D341Med (cell line): Measurements from ENCODE around the gene CDPF1.

Source experiments
- DNase-seq: peaks from one replicate; pipeline ENCODE4 v3.0.0; 2012; ENCODE audit warnings: low spot score

CDPF1 gene

DNA sequence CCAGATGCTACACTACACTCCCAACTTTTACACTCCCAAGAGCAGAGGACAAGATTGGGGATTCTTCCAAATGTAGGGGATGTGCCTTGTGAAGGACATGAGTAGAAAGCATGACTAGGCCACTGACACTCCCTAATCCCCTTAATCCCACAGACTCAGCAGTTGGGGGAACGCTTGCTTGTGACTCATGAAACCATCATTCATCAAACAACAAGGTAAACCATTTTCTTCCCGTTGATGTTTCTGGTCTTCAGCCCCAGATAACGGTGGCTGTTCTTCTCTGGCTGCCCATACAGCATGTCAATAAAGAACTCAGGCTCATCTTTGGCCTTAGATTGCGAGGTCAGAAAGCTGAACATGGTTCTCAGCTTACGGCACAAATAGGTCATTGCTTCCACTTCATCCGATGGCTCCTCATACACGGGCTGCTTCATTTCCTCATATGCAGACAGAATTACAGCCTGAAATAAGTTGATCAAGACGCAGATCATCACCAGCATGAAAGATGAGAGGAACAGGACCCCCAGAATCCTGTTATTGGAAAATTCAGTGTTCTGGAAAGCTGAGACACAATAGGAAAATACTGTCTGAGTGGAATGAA lies 6.4 kb upstream of the CDPF1 start:
- no peak for DNase-seq

DNA sequence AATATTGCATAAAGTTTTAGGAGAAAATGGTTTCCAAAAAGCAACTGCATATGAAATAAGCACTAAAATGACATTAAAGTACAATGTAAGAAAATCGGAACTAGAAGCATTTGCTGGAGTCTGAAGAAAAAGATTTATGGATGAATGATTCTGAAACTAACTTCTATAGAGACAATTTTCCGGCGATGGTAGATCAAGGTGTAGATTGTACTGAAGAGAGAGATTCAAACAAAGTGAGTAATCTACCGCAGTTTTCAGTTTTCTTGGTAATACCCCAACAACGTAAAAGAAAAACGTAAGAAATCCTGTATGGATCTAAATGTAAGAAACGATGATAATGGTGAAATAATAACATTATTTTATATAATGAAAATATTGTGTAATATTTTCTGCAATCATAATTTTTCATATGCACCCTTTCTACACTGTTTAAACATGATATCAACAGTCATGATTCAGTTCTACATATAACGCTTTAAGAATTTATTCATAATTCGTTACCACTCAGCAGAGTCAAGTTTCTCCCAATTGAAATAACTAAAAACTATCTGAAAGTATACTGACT lies 1.8 kb upstream of the CDPF1 start:
- no peak for DNase-seq

DNA sequence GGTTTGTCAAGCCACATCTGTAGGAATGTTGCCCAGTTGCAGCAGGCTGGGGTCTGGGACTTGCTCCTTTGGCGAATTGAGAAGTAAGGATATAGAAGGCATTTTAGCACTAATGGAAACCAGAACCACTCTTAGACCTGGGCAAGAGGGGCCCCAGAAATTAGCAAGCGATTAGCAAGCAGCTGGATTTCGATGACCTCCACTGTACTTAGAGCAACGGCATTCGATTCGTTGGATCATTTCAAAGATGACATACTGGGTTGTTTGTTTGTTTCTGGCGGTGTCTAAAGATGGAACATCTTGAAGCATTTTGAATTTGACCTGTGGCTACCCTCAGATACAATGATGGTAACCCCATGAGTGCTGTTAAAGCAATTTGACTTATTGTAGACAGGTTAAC lies 1.2 kb upstream of the CDPF1 start:
- no peak for DNase-seq

DNA sequence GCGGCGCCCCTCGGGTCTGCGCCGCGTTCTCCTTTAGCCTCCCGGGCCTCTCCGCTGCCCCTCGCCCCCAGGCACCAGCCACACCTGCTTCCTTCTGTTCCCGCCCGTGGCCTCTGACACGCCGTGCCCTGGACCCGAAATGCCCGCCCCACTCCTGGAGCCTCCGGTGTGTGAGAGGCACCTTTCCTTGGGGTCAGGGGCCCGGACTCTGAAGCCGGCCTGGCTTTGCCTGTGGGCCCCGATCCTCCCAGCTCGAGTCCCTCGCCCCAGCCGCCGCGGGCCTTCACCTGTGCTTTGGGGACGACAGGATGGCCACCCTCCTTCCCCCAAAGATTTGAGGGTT lies 661 bp upstream of the CDPF1 start:
- no peak for DNase-seq

DNA sequence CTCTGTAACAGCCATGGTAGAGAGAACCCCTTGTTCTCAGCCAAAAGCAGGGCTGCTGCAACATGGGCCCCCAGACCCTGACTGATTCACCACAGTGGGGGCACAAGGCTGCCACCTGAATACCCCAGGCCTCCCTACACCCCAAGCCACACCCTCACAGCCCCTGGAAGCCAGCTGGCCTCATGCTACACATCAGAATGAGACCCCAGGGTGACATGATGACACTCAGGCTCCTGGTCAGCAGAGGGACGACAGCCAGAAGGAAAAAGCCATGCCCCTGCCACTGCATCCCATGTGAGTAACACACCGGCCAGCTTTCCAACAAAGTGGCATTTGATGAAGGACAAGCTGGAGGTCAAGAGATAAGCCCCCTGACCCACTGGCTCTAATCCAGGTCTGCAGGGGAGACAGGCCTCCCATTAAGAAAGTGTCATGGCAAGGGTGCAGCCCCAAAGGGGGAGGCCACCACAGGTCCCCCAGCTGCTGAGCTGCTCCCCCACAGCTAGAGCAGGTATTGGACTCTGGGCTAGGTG lies 2.6 kb downstream of the CDPF1 start:
- no peak for DNase-seq

DNA sequence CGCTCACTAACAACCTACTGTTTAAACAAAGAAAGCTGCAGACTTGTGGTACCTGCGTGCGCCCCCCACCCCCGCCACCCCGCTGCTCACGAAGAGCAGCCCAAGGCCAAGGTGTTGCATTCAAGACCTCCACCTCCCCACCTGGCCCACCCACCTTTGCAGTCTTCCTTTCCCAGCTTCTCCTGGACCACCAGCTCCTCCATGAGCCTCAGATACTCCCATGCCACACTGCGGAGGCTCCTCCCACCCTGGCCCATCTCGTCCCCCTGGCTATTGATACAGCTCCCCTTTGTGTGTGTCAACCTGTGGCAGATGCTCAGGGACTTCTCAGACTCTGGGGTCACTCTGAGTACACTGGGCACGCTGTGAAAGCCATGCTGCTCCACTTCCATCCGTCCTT lies 3.9 kb downstream of the CDPF1 start:
- DNase-seq = no peak

DNA sequence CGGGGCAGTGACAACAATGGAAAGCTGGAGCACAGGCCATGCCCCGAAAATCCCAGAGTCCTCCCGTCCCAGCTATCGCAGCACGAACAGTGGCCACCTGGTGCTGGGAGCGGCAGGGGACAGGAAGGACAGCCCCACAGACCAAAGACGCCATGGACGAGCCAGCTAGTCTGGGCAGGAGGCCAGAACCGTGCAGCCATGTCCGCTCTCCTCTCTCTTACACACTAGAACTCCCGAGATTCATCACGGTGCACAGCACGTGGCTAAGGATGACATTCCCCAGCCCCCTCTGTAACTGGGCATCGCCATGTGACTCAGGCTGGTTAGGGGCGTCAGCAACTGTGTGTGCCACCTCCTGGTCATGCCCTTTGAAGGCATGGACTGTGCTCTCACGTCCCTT lies 4.6 kb downstream of the CDPF1 start:
- DNase-seq = no peak

DNA sequence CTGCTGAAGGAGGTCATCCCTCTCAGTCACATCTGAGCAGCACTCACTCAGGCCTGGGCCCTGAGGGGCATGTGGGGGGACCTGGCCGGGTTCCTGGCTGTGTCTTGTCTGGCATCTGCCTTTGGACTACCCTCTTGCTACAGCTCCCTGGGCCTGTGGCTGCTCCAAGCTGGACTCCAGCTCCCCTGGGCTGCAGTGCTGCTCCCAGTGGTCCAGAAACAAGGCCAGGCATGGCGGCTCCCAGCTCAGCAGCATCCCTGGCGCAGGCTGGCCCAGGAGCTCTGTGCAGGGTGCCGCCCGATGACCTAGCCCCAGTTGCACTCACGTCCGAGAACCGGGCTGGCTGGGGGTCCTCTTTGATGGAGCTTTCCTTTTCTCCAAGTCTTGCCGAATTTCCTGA lies 5.3 kb downstream of the CDPF1 start:
- DNase-seq = no peak

DNA sequence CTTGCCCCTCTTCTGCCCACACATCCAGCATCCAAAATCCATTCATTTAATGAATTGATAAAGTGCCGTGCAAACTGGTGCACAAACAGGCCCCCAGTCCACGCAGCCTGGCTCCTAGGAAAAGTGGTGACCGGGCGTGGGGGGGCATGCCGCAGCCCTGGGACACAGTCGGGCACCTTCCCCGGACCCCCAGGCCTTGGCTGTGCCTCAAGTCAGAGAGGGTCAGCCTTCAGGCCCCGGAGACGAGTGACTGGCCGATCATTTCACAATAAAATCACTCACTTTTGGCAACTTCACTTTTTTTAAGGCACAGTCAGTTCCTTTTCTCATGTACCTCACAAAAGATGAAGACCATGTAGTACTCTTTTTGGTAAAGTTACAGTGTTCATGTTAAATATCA lies 8.0 kb downstream of the CDPF1 start:
- DNase-seq = no peak

DNA sequence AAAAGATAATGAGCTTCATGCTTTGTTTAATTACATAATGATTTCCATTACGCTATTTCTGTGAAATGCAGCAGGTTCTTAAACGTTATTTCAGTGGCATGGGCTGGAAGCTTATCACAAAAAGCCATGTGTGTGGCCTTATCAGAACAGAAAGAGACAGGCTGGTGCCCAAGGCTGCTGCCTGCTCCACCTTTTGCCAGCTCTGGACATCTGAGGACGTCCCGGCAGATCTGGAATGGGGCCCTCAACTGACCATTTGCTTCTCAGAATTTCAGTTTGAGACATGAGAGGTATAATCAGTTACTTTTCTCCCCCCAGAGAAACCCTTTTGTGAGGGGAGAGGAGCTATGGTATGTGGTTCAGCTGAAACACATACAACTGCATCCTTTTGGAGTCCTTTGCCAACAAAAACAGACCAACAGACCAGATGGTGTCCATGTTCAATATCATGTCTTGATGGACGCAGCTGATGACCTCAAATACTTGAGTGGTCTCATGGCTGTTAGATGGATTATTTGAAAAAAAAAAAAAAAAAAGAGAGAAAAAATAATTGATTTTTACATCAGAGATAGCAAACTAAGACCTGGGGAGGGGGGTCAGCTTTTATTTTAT lies 8.6 kb downstream of the CDPF1 start:
- no peak for DNase-seq

DNA sequence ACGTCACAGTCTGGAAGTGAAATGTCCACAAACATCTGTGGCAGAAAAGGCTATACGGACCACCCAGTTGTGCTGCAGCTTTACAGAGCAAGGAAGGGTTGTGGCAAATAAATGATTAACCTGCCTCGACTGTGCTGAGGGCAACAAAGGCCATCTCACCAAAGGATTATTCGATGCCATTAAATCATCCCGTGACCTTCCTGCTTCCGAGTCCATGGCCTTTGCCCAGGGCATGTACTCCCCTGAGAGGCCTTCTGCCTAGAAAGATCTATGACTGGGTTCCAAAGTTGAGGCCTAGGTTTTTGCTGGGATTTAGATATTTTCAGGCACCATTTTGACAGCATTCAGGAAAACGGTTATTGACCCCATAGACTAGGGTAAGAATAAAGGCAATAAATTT lies 9.2 kb downstream of the CDPF1 start:
- DNase-seq = no peak

DNA sequence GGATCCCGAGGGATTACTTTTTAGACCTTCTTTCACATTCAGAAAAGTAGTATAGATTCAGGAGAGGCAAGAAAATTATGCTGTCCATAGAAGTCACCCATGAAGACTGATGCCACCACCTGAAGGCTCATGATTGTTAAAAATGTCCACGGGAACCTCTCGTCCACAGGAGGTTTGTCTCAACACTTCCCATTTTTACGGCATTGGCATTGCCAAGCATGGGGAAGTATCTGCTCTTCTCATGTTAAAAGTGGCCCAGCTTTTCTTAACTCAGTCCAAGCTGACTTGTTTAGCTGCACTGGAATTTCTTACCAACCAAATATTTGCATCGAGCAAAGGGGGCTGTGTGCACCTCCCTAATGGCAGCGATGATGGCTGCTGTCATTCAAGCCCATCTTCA lies 9.6 kb downstream of the CDPF1 start:
- DNase-seq = no peak

DNA sequence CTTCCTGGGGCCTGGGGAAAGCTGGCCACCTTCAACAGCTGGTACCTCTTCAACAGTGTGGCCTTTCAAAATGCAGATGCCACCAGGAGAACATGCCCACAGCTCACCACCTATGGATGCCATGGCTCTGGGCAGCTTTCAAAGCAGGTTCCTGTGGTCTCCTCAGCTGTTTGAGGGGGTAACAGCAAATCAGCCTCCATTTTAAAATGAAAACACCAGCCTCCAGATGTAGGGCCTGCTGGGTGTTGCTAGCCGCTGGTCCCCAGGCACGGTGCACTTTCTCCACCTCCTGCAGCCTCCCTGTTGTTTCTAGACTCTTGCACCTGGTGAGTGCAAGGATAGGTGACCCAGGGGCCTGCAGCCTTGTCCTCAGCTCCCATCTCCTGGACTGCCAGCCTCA lies 10.0 kb downstream of the CDPF1 start:
- no peak for DNase-seq

DNA sequence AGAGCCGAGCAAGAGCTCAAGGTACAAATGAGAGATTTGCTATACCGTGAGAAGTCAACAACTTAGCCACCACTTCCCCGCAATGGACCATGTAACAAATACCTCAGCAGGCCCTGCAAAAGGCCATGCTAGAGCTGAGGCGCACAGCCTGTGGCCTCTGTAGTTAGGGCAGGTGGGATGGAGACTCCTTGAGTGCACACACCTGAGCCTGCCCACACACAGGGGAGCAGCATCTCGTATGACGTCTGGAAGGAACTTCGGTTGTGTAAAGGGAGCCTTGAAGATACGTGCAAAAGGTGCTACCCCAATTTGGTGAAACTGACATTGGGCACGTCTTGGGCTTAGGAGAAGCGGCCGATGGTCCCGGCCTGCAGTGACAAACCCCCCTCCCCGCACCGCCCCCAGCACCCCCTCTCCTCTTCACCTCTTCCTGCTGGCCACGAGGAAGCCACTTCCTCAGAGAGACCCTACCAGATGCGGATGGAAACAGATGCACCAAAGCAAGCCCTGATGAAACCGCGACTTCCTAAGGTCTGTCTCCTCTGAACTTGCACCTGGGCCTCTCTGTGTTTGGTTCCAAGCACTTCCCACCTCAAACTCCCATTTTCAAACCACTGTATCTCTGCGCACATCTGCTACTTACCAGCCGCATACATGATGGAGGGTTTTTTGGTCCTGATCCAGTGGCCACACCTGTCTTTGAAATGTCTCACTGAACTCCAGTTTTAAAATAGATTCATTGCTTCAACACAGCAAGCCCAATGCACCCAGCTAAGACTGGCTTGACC lies 10.6 kb downstream of the CDPF1 start:
- no peak for DNase-seq

DNA sequence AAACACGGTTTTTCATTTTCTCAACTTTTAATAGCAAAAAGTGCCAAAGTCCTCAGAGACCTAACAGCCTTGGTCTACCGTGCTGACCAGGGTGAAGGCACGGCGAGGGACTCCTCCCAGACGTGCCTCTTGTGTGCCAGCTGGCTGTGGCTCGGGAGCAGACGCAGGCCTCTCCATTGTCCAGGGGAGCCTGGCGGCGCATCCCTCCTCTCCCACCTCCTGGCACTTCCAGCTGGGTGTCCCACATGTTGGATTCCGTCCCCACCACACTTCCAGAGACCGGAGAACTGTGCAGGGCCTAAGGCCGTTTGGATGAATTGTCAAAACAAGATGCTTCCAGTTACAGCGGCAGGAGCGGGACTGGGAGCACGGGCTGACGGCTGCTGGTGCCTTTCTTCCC lies 11.6 kb downstream of the CDPF1 start:
- DNase-seq = no peak

DNA sequence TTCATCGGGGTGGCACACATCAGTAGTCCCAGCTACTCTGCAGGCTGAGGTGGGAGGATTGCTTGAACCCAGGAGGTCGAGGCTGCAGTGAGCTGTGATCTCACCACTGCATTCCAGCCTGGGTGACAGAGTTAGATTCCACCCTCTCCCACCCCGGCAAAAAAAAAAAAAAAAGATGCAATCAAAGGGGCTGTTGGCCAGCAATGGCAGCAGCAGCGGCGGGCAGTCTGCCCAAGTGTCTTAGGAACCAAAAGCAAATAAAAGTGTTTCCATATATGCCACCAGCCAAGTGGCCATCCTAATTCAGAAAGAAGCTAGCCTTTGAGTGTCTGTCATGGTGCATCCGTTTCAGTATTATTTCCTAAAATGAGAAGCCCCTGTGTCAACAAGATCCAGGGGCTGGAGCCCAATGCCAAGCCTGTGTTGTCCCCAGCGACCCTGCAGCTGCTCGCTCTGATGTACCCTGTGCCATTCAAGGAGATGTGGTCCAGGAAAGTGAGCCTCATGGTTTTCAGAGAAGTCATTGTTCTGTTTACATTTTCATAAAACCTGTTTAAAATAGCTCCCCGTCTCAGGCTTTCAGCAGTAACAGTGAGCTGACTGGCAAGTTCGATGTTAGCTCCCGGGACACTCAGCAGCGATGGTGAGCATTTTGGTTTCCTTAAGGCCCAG lies 12.5 kb downstream of the CDPF1 start:
- DNase-seq = no peak

DNA sequence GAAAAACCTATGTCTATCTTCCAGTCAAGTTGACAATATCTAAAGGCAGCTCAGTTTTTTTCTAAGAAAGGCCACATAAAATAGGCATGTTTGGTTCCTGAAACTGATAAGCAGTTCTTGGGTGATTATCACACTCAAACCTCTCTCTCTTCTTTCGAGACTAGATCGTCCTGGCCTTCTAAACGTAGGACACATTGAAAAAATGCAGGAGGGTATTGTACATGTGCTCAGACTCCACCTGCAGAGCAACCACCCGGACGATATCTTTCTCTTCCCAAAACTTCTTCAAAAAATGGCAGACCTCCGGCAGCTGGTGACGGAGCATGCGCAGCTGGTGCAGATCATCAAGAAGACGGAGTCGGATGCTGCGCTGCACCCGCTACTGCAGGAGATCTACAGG lies 15.1 kb downstream of the CDPF1 start:
- no peak for DNase-seq

DNA sequence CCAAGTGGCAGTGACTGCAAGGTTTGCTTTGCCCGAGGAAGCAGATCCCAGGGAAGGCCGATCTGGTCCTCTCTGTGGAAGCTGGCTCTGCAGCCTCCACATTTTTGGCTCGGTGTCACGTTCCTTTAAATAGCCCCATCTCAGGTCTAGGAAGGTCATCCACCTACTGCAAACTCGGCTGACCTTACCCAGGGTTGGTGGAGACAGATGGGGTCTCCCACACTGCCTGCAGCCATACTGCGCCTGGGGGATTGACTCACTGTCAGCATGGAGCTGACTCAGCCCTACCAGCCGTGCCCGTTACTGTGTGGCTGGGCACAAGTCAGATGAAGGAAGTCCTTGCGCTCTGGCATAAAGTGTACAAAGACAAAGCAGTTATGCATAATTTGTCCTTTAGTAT lies 16.9 kb downstream of the CDPF1 start:
- peak; percentile 15 for DNase-seq

DNA sequence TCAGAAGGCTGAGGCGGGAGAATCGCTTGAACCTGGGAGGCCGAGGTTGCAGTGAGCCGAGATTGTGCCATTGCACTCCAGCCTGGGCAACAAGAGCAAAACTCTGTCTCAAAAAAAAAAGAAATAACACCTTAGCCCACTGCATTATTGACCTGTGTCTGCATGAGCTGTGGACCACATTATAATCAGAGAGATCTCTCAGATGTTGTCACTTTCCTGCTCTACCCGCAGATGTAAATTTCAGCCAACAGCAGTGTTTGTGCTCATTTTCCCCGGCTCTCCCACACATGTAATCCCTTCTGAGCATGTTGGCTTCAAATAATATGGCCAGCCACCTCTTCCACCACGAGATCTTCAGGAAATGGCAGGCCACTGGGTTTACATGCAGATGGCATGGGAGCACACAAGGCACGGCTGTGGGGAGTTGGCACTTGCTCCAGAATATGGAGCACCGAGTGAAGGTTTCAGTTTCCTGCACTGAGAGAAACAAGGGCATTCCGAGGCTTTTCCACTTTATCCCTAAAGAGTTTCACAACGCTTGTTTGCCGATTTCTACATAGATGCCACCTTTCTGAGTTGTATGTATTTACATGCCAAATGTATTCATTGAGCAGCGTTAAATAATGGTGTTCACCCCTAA lies 19.7 kb downstream of the CDPF1 start:
- DNase-seq = no peak

DNA sequence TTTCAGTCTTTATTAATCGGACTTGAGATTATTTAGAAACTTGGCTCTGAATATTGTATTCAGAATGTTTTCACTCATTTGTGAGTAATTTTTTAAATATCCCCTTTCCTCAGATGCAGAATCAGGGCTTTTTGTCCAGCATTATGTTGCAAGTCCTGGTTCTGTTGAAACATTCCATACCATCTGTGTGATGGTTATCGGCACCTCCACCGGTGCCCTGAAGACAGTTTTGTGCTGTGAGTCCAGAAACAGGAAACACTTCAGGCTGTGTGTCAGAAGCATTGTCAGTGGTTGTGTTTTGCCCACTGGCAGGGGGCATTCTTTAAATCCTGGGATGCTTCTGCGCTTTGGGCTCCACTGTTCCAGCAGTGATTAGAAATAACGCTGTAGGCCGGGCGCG lies 20.4 kb downstream of the CDPF1 start:
- no peak for DNase-seq

DNA sequence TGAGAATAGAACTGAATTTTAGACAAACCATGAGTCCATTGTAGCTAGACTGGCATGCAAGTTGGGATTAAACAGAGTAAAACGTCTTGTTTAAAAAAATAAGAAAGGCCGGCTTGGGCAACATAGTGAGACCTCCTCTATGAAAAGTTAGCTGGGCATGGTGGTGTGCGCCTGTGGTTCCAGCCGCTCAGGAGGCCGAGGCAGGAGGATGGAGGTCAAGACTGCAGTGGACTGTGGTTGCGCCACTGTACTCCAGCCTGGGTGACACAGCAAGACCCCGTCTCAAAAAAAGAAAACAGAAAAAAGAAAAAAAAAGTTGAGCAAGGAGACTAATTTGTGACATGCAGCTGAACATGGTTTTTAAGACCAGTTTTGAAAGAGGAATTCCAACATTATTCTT lies 23.5 kb downstream of the CDPF1 start:
- no peak for DNase-seq

DNA sequence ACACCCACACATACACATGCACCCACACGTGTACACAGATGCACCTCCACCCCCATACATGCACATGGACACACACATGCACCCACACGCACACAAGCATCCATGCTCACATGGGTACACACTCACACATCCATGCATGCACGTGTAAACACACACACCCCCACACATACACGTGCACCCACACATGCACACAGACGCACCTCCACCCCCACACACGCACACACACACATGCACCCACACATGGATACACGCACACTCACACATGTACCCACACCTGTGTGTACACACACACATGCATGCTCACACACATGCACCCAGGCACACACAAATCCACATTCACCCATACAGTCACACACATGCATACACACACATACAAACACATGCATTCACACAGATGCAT lies 24.5 kb downstream of the CDPF1 start:
- no peak for DNase-seq
